ENCODE measurements around the gene TBC1D19.

Gene TBC1D19

GRCh38 chr4:26609391-26609790 lies 25.5 kb downstream of the TBC1D19 start:
- Histone ChIP-seq H3F3A (ENCODE audit: low read depth) (peaks cover 4% of the 10 kb centered on the region), H3K27me3 (ENCODE audit: insufficient read depth, low read length, poor library complexity, severe bottlenecking) (no peaks in the 10 kb centered on the region), H3K79me2 (ENCODE audit: insufficient read depth, low read length) (no peaks in the 10 kb centered on the region; the same call in 1 of the 2 replicates), H3K36me3 (ENCODE audit: insufficient read depth, low read length) (no peaks in the 10 kb centered on the region), H3K9me3 (ENCODE audit: insufficient read depth, low read depth, low read length) (no peaks in the 10 kb centered on the region), H3K9me2 (replicated peaks; ENCODE audit: low read depth, low read length) (no peaks in the 10 kb centered on the region), H3K4me3 (ENCODE audit: low read length, poor library complexity, severe bottlenecking) (peak overlapping the region; percentile 44), H3K4me2 (ENCODE audit: low read depth, low read length, poor library complexity, severe bottlenecking) (peak overlapping the region; percentile 68), H3K4me1 (ENCODE audit: insufficient read depth, low read length, poor library complexity, severe bottlenecking) (peaks cover 74% of the 10 kb centered on the region), H3K9ac (ENCODE audit: low read depth, low read length, poor library complexity, severe bottlenecking) (peak overlapping the region; percentile 46), H2AFZ (ENCODE audit: low read length) (no peak overlapping the region), H4K20me1 (ENCODE audit: insufficient read depth, low read length, poor library complexity, severe bottlenecking) (no peaks in the 10 kb centered on the region)
- TF ChIP-seq EZH2phosphoT487 (IDR thresholded peaks at IDR 0.05; ENCODE audit: borderline replicate concordance) (no peak), CTCF (conservative IDR thresholded peaks at IDR 0.05; ENCODE audit: low read length) (no peak)

GRCh38 chr4:26609868-26610267 lies 26.0 kb downstream of the TBC1D19 start:
- TF ChIP-seq EZH2phosphoT487 (IDR thresholded peaks at IDR 0.05; ENCODE audit: borderline replicate concordance) (no peak), CTCF (conservative IDR thresholded peaks at IDR 0.05; ENCODE audit: low read length) (no peak)
- no peaks in the 10 kb centered on the region; the same call in 1 of the 2 replicates for H3K79me2 ChIP-seq (ENCODE audit: insufficient read depth, low read length)
- no peaks in the 10 kb centered on the region for H3K9me3 ChIP-seq (ENCODE audit: insufficient read depth, low read depth, low read length)
- H3K27me3 ChIP-seq (ENCODE audit: insufficient read depth, low read length, poor library complexity, severe bottlenecking), result no peaks in the 10 kb centered on the region
- no peak overlapping the region for H2AFZ ChIP-seq (ENCODE audit: low read length)
- no peaks in the 10 kb centered on the region for H4K20me1 ChIP-seq (ENCODE audit: insufficient read depth, low read length, poor library complexity, severe bottlenecking)
- no peaks in the 10 kb centered on the region for H3K9me2 ChIP-seq (replicated peaks; ENCODE audit: low read depth, low read length)
- H3K36me3 ChIP-seq (ENCODE audit: insufficient read depth, low read length), result no peaks in the 10 kb centered on the region
- H3K4me1 ChIP-seq (ENCODE audit: insufficient read depth, low read length, poor library complexity, severe bottlenecking), result peaks cover 74% of the 10 kb centered on the region
- H3K9ac ChIP-seq (ENCODE audit: low read depth, low read length, poor library complexity, severe bottlenecking), result peak overlapping the region; percentile 46
- peaks cover 4% of the 10 kb centered on the region for H3F3A ChIP-seq (ENCODE audit: low read depth)
- H3K4me2 ChIP-seq (ENCODE audit: low read depth, low read length, poor library complexity, severe bottlenecking), result peak overlapping the region; percentile 68
- H3K4me3 ChIP-seq (ENCODE audit: low read length, poor library complexity, severe bottlenecking), result peak overlapping the region; percentile 44

GRCh38 chr4:26611372-26611771 lies 27.5 kb downstream of the TBC1D19 start:
- Histone ChIP-seq H3K4me3 (ENCODE audit: low read length, poor library complexity, severe bottlenecking) (no peak overlapping the region), H3K9ac (ENCODE audit: low read depth, low read length, poor library complexity, severe bottlenecking) (peak overlapping the region; percentile 54), H4K20me1 (ENCODE audit: insufficient read depth, low read length, poor library complexity, severe bottlenecking) (no peaks in the 10 kb centered on the region), H3K4me2 (ENCODE audit: low read depth, low read length, poor library complexity, severe bottlenecking) (peak overlapping the region; percentile 67), H3K9me2 (replicated peaks; ENCODE audit: low read depth, low read length) (no peaks in the 10 kb centered on the region), H3K4me1 (ENCODE audit: insufficient read depth, low read length, poor library complexity, severe bottlenecking) (peaks cover 68% of the 10 kb centered on the region), H3K27me3 (ENCODE audit: insufficient read depth, low read length, poor library complexity, severe bottlenecking) (no peaks in the 10 kb centered on the region), H3K36me3 (ENCODE audit: insufficient read depth, low read length) (no peaks in the 10 kb centered on the region), H3K9me3 (ENCODE audit: insufficient read depth, low read depth, low read length) (no peaks in the 10 kb centered on the region), H3F3A (ENCODE audit: low read depth) (peaks cover 4% of the 10 kb centered on the region), H3K79me2 (ENCODE audit: insufficient read depth, low read length) (no peaks in the 10 kb centered on the region; the same call in 1 of the 2 replicates), H2AFZ (ENCODE audit: low read length) (no peak overlapping the region)
- no peak for TF ChIP-seq EZH2phosphoT487 (IDR thresholded peaks at IDR 0.05; ENCODE audit: borderline replicate concordance)
- no peak for TF ChIP-seq CTCF (conservative IDR thresholded peaks at IDR 0.05; ENCODE audit: low read length)

Data from Loucy (cell line).